GM21529 (cell line): ENCODE results near the gene STPG3.
"Not testable (repeated sequence)": the region's sequence is repeated elsewhere in the genome, so short reads cannot be mapped to it uniquely, and the experiment has no call there.

Experiments
- ATAC-seq: cut with Tn5 transposase; IDR thresholded peaks from one replicate; pipeline ENCODE4 v1.9.1; 2021; ENCODE audit not compliant: unreplicated experiment

Gene STPG3

GRCh38 chr9:137244486-137245449 lies 6.3 kb upstream of the STPG3 start:
- no peak for ATAC-seq

- ATAC-seq: no peak
Measured at GRCh38 chr9:137245450-137246421, 5.3 kb upstream of the STPG3 start.

- no peak for ATAC-seq
Measured at GRCh38 chr9:137247135-137247915, 3.8 kb upstream of the STPG3 start.

DNA sequence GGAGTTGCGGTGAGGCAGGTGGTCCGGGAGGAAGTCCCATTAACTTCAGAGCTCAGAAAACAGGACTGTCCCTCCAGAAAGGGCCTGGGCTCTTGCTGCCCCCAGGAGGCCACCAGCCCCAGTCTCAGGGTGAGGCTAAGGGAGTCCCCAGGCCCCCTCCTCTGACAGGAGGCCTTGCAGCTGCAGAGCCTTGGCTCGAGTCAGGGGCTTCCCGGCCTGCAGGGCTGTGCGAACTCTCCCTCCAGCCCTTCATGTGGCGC lies 3.2 kb upstream of the STPG3 start:
- ATAC-seq: no peak

- no peak for ATAC-seq
Measured at GRCh38 chr9:137250329-137251193, 525 bp upstream of the STPG3 start.

GRCh38 chr9:137251490-137252268 lies 593 bp downstream of the STPG3 start:
- no peak for ATAC-seq

- ATAC-seq: no peak
Measured at GRCh38 chr9:137252555-137253506, 1.7 kb downstream of the STPG3 start.

DNA sequence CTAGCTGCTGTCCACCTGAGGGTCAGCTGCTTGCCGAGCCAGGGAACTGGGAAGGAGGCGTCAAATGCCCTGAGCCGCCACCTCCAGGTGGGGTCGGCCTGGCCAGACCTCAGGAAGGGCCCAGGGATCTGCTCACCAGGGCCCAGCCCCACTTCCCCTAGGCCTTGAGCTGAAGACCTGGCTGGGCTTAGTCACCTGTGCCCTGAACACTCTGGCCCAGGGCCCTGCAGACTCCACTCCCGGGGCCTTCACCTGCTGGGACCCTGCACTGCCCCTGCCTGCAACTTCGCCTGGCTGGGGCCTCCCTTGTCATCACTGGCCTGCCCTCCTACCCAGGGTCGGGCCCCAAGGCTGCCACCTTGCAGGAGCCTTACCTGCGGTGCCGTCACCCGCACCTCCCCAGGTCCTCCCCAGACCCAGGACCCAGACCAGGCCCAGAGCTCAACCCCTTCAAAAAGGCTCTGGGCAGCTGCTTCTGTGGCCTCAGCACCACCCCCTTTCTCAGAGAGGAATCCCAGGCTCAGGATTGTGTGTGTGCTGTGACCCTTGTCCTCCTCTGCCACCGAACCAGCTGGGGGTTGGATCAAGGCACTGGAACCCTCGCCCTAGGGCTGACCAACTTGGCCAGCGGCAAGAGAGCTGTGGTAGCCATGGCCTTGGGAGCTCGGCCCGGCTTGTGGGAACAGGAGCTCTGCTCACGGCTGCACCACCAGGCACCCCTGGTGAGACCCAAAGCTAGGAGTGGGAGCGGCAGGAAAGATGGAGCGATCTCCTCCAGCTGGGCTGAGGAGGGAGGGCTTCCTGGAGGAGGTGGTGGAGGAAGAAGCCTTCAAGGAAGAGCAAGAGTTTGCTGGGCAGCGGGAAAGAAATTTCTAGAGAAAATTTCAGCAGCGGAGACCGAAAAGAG lies 2.9 kb downstream of the STPG3 start:
- ATAC-seq: no peak

GRCh38 chr9:137254624-137255447 lies 3.8 kb downstream of the STPG3 start, which contains the start of gene NELFB:
TSS of gene NELFB (plus strand) at chr9:137255327.
- peak; percentile 68 for ATAC-seq

DNA sequence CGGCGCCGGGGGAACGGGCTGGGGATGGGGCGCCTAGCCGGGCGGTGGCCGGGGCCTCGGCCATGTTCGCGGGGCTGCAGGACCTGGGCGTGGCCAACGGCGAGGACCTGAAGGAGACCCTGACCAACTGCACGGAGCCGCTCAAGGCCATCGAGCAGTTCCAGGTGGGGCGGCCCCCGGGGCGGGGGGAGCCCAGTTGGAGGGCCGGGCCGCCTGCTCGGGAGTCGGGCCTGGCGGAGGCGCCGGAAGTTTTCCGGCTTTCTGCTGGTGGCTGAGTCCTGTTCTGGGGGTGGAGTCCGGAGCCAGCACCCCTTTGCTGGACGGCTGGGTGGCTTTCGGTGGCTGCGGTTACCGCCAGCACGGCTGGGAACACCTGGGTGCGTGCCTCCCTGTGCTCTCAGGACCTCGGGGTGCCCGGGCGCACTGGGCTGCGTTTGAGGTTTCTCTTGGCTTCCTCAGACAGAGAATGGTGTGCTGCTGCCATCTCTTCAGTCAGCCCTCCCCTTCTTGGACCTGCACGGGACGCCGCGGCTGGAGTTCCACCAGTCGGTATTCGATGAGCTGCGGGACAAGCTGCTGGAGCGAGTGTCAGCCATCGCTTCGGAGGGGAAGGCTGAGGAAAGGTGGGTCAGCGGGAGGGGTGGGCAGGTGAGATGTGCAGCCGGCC lies 4.5 kb downstream of the STPG3 start:
- peak; percentile 44 for ATAC-seq

DNA sequence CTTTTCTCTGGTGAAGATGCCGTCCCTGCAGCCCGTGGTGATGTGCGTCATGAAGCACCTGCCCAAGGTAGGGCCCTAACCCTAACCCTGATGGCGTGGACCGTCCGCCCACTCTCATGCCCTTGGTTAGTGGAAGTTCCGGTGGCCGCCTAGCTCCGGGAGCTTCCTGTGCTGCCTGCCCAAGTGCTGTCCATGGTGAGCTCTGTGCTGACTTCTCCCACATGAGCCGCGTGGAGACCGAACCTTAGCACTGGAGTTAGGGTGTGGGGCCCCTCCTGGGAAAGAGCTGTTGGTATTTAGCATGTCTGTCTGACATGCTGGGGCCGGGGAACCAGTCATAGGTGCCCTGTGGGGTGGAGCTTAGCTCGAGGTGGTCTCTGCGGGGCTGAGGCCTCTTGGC lies 5.3 kb downstream of the STPG3 start:
- no peak for ATAC-seq

- ATAC-seq: no peak
Measured at GRCh38 chr9:137256856-137257255, 5.8 kb downstream of the STPG3 start.

DNA sequence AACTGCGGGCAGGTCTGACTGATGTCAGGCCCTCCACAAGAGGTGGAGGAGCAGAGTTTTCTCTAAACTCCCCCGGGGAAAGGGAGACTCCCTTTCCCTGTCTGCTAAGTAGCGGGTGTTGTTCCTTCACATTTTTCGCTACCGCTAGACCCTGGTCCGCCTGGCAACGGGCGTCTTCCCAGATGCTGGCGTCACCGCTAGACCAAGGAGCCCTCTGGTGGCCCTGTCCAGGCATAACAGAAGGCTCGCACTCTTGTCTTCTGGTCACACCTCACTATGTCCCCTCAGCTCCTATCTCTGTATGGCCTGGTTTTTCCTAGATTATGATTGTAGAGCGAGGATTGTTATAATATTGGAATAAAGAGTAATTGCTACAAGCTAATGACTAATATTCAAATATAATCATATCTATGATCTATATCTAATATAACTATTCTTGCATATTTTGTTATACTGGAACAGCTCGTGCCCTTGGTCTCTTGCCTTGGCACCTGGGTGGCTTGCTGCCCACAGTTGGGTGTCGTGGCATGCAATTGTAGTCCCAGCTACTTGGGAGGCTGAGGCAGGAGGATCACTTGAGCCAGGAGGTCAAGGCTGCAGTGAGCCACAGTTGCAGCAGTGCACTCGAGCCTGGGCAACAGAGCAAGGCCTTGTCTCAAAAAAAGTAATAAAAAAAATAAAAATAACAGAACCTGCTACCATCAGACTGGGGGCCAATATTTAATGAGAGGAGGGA lies 11.3 kb downstream of the STPG3 start:
- not testable (repeated sequence) for ATAC-seq

DNA sequence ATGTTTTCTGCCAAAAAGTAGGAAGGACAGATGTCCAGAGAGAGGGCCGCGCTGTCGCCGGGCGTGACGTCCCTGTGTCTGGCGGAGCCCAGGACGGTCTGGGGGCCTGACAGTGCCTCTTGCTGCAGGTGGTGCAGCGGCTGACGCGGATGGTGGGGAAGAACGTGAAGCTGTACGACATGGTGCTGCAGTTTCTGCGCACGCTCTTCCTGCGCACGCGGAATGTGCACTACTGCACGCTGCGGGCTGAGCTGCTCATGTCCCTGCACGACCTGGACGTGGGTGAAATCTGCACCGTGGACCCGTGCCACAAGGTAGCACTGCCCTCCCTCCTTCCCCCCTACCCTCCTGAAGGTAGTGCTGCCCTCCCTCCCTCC lies 11.8 kb downstream of the STPG3 start:
- no peak for ATAC-seq

GRCh38 chr9:137263506-137263905 lies 12.4 kb downstream of the STPG3 start:
- no peak for ATAC-seq
